Neural progenitor cell (in vitro differentiated cells): Measurements from ENCODE around the gene SPEM1.

ENCODE experiments used
- CTCF ChIP-seq: fragments of 200-600 bp; sonication (generic); IDR thresholded peaks from 2 replicates; pipeline ENCODE4 v1.5.1; 2017; ENCODE audit warnings: antibody characterized with exemption, mild to moderate bottlenecking
- EZH2phosphoT487 ChIP-seq: fragments of 200-600 bp; sonication (generic); IDR thresholded peaks from 2 replicates; pipeline ENCODE4 v1.6.1; 2017; ENCODE audit warnings: antibody characterized with exemption

- TF ChIP-seq CTCF (no peak), EZH2phosphoT487 (no peak)
Observed at GRCh38 chr17:7413346-7413985, 6.7 kb upstream of the SPEM1 start.
